GM20431 (cell line): ENCODE measurements around the gene NOS1AP.
"Not testable (repeated sequence)": the region's sequence is repeated elsewhere in the genome, so short reads cannot be mapped to it uniquely, and the experiment has no call there.

Experiments
- in situ Hi-C: fragments of 300-500 bp; cut with MseI, MboI; formaldehyde crosslinking; loops from one replicate; pipeline ENCODE4 v1.15.0; 2020; ENCODE audit warnings: low sequenced_read_pairs; ENCODE audit not compliant: unreplicated experiment

NOS1AP gene

DNA sequence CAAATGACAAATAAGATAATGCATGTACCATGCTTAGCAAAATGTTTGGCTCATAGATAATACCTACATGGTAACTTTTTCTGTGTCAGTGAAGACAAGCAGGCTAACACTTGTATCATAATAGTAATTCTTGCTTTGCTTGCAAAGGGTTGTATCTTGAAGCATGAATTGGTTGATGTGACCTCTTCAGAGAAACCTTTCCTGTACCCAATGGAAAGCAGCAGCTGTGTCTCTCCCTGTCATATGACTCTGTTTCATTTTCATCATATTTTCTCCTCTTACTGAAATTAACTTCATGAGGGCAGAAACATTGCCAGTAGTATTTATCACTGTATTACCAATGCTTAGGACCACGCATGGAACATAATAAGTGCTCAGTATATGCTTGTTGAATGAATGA, 338.0 kb downstream of the NOS1AP start:
- in situ Hi-C loops = no loop called here

DNA sequence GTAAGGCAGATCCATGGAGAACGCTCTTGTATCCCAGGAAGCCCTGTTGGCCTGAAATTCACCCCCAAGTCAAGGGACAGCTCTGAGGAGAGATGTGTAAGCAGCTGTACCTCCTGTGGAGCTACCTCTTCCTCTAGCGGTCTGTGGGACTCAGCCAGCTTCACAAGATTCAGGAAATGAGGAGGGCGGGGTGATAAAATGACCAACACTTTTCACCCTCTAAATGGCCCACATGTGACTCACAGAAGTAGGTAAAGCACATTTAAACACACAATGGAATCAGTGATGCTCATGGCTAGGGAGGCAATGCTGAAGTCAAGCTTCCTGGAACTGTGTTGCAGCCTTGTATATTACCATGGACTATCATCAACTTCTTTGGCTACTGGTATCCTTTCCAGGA, 342.5 kb downstream of the NOS1AP start, which contains the start of gene SH2D1B:
SH2D1B (minus strand) TSS at position 135 of the 400 bp plus-strand sequence; CDS start at position 15, 120 bp downstream.
- in situ Hi-C loops = no loop called here

DNA sequence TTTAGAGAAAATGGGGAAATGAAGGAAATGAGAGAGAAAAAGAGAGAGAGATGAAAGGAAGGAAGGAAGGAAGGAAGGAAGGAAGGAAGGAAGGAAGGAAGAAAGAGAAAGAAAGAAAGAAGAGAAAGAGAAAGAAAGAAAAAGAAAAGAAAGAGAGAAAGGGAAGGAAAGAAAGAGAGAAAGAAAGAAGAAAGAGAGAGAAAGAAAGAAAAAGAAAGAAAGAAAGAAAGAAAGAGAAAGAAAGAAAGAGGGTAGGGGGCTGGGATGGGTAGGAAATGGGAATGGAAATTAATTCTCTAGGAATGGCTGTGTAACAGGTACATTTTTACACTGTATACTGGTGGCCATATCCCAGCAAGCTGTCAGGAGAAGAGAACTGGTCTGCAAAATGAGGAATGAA, 346.7 kb downstream of the NOS1AP start:
- in situ Hi-C loops = no loop called here

DNA sequence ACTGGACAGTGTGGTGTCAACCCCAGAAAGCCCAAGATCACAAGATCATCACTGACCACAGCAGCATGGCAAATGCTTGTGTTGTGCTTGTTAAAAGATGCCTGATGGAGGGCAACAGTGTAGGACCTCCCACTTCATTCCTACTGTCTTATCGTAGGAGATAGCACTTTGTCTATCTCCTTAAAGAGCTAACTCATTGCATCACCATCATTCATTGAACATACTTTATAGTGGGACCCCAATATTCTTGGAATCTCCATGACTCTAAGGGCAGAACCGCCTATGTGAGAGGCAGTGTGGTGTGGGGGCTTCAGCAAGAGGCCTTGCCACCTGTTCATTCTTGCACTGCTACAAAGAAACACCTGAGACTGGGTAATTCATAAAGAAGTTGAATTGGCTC, 347.4 kb downstream of the NOS1AP start:
- in situ Hi-C loops = no loop called here

DNA sequence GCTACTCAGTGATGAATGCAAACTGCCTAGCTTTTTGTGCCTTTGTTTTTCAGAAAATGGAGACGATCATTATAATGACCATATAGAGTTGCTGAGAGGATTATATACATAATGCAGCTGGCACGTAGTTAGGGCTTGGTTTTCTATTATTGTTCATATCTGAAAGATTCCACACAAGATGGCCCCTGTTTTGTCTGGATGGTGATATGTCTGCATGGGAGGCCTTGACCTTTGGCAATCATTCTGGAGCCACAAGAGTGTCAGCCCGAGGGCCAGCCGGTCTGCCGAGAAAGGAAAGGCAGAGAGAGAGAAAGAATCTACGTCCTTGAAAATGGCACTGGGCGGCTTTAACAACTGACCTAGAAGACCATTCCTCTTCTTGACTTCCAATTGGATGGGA, 348.2 kb downstream of the NOS1AP start:
- in situ Hi-C loops = no loop called here

DNA sequence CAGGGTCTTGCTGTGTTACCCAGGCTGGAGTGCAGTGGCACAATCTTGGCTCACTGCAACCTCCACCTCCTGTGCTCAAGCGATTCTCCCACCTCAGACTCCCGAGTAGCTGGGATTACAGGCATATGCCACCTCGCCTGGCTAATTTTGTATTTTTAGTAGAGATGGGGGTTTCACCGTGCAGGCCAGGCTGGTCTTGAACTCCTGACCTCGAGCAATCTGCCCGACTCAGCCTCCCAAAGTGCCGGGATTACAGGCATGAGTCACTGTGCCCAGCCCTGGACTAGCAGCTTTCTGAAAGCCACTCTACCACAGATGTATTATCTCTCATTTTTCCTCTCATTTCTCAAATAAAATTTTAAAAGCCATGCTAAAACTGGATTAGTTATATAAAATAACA, 349.1 kb downstream of the NOS1AP start:
- in situ Hi-C loops = not testable (repeated sequence)

DNA sequence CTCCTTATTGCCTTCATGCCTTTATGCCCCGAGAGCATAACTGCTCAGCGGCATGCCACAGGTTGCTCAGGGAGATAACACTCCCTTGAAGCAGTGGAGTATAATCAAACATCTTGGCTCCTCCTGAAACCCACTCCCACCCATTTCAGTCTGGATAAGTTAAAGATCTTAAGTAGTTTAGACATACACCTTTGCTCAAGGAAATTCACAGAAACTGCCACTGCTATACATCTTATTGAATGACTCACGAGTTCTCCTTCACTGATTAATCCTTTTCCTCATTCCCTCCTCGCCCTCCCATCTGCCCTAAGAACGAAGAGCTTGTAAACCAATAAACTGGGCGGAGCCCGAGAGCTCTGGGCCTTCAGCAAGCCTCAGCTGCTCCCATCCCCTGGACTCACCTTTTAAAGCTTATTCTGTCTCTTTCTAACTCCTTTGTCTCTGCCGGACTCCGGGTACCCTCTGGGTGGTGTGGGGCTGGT, 350.0 kb downstream of the NOS1AP start:
- in situ Hi-C loops = not testable (repeated sequence)
